ENCODE data around the gene COG1. TPM values are rescaled to one million over a fixed set of nuclear protein-coding genes. Genes with fewer than 3 reads are reported as not detected.

Gene COG1
- total and polyA plus RNA-seq, 4 donors = 6.9 to 16.5 (median 12.0) TPM

DNA sequence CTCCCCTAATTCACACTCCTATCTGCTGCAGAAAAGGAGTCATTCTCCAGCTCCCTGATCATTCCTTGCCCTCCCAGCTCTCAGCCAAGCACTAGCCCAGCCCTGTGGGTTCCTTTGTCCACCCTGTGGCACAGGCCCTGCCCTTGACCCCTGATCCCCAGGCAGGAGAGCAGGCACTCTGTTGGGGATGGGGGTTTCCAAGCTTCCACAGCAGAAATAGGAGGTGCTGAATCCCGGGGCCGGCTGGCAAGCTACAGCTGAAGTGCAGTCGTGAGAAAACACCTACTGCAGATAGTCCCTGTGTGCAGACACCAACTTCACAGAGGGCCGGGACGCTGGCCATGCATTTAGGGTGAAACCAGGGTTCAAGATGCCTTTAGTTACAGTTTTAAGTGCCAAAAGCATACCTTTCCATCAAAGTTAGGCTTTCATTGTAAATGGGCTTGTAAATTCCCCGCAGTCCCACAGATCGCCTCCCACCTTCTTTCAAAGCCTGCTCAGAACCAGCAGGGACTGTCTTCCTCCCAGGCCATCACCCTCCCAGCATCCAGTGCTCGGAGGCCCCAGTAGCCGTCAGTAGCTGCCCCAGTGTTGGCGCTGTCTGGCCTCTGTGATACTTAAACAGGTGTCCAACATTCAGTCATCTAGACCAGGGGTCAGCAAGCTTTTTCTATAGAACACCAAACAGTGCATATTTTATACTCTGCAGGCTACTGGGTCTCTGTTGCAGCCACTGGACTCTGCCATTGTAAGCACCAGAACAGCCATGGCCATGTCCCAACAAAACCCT lies 58.2 kb downstream of the COG1 start:
- Histone ChIP-seq H3K36me3 (ENCODE audit: control insufficient read depth in 4 of 4, insufficient read depth in 3 of 4, low read depth in 1 of 4, low read length in 3 of 4) (peaks cover 0 to 13% (median 5%) of the 10 kb centered on the region in 4 donors), H3K4me1 (ENCODE audit: control insufficient read depth in 4 of 4, insufficient read depth in 4 of 4, low read length in 3 of 4) (no peaks in the 10 kb centered on the region), H3K4me3 (ENCODE audit: low read depth in 1 of 3, low read length in 3 of 3) (no peak overlapping the region), H3K9ac (ENCODE audit: low read depth in 1 of 2, low read length in 2 of 2) (no peak overlapping the region), H3K27me3 (ENCODE audit: control insufficient read depth in 4 of 4, insufficient read depth in 4 of 4, low read length in 3 of 4) (no peaks in the 10 kb centered on the region), H3K27ac (ENCODE audit: low read depth in 1 of 2, low read length in 2 of 2) (no peak overlapping the region), H3K9me3 (ENCODE audit: control insufficient read depth in 4 of 4, low read length in 3 of 4) (no peaks in the 10 kb centered on the region)
- TF ChIP-seq NR2F2 (IDR thresholded peaks at IDR 0.05) = no peak
- TF ChIP-seq JUND (IDR thresholded peaks at IDR 0.05) = no peak
- TF ChIP-seq REST (IDR thresholded peaks at IDR 0.05) = no peak
- no peak for TF ChIP-seq FOXA2 (IDR thresholded peaks at IDR 0.05)
- TF ChIP-seq, protein P1, sequence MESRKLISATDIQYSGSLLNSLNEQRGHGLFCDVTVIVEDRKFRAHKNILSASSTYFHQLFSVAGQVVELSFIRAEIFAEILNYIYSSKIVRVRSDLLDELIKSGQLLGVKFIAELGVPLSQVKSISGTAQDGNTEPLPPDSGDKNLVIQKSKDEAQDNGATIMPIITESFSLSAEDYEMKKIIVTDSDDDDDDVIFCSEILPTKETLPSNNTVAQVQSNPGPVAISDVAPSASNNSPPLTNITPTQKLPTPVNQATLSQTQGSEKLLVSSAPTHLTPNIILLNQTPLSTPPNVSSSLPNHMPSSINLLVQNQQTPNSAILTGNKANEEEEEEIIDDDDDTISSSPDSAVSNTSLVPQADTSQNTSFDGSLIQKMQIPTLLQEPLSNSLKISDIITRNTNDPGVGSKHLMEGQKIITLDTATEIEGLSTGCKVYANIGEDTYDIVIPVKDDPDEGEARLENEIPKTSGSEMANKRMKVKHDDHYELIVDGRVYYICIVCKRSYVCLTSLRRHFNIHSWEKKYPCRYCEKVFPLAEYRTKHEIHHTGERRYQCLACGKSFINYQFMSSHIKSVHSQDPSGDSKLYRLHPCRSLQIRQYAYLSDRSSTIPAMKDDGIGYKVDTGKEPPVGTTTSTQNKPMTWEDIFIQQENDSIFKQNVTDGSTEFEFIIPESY (IDR thresholded peaks at IDR 0.05) = no peak
- TF ChIP-seq HNF4A (conservative IDR thresholded peaks at IDR 0.05) = no peak
- 74% methylated on average over 10 of the region's 10 CpGs for WGBS
- no peak for DNase-seq (ENCODE audit: low spot score)

DNA sequence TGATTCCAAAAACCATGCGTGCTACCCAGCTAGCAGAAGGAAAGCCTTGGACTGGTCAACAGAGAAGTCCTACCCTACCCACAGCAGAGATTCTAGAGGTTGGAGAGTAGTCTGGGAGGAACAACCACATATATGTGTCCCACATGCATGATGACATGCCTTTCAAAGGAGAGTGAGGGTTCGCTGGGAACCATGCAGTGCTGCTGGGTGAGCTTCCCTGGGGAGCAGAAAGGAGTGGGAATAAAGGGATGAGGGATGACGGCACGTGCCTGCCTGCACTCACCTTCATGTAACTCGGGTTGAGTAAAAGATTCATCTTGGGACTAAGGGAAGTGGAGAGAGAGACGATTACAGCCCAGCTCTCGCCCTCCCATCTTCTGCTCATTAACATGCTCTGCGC lies 59.0 kb downstream of the COG1 start:
- WGBS = 86% methylated on average over 8 of the region's 8 CpGs
- Histone ChIP-seq H3K4me3 (ENCODE audit: low read depth in 1 of 3, low read length in 3 of 3) (no peak overlapping the region), H3K9ac (ENCODE audit: low read depth in 1 of 2, low read length in 2 of 2) (no peak overlapping the region), H3K27me3 (ENCODE audit: control insufficient read depth in 4 of 4, insufficient read depth in 4 of 4, low read length in 3 of 4) (no peaks in the 10 kb centered on the region), H3K27ac (ENCODE audit: low read depth in 1 of 2, low read length in 2 of 2) (no peak overlapping the region), H3K36me3 (ENCODE audit: control insufficient read depth in 4 of 4, insufficient read depth in 3 of 4, low read depth in 1 of 4, low read length in 3 of 4) (peaks cover 0 to 13% (median 5%) of the 10 kb centered on the region in 4 donors), H3K9me3 (ENCODE audit: control insufficient read depth in 4 of 4, low read length in 3 of 4) (no peaks in the 10 kb centered on the region), H3K4me1 (ENCODE audit: control insufficient read depth in 4 of 4, insufficient read depth in 4 of 4, low read length in 3 of 4) (no peaks in the 10 kb centered on the region)
- DNase-seq (ENCODE audit: low spot score) = no peak
- TF ChIP-seq FOXA1 (IDR thresholded peaks at IDR 0.05) = no peak
- no peak for TF ChIP-seq EGR1 (IDR thresholded peaks at IDR 0.05; ENCODE audit: low read depth in 2 of 2)
- TF ChIP-seq JUND (IDR thresholded peaks at IDR 0.05) = no peak
- no peak for TF ChIP-seq NR2F2 (IDR thresholded peaks at IDR 0.05)
- TF ChIP-seq GABPA (IDR thresholded peaks at IDR 0.05 in 1 of 2, conservative IDR thresholded peaks at IDR 0.05 in 1 of 2) = no peak
- no peak for TF ChIP-seq ATF3 (IDR thresholded peaks at IDR 0.05)
- no peak for TF ChIP-seq YY1 (IDR thresholded peaks at IDR 0.05)
- TF ChIP-seq, protein P2, sequence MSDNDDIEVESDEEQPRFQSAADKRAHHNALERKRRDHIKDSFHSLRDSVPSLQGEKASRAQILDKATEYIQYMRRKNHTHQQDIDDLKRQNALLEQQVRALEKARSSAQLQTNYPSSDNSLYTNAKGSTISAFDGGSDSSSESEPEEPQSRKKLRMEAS (IDR thresholded peaks at IDR 0.05) = no peak
- TF ChIP-seq TAF1 (conservative IDR thresholded peaks at IDR 0.05) = no peak
- TF ChIP-seq SP1 (IDR thresholded peaks at IDR 0.05) = no peak
- TF ChIP-seq REST (IDR thresholded peaks at IDR 0.05) = no peak
- no peak for TF ChIP-seq RXRA (IDR thresholded peaks at IDR 0.05)
- no peak for TF ChIP-seq HNF4G (IDR thresholded peaks at IDR 0.05)
- TF ChIP-seq HNF4A (conservative IDR thresholded peaks at IDR 0.05) = no peak
- TF ChIP-seq RAD21 (IDR thresholded peaks at IDR 0.05) = no peak
- TF ChIP-seq, protein P3, sequence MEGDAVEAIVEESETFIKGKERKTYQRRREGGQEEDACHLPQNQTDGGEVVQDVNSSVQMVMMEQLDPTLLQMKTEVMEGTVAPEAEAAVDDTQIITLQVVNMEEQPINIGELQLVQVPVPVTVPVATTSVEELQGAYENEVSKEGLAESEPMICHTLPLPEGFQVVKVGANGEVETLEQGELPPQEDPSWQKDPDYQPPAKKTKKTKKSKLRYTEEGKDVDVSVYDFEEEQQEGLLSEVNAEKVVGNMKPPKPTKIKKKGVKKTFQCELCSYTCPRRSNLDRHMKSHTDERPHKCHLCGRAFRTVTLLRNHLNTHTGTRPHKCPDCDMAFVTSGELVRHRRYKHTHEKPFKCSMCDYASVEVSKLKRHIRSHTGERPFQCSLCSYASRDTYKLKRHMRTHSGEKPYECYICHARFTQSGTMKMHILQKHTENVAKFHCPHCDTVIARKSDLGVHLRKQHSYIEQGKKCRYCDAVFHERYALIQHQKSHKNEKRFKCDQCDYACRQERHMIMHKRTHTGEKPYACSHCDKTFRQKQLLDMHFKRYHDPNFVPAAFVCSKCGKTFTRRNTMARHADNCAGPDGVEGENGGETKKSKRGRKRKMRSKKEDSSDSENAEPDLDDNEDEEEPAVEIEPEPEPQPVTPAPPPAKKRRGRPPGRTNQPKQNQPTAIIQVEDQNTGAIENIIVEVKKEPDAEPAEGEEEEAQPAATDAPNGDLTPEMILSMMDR (IDR thresholded peaks at IDR 0.05; ENCODE audit: low read depth, low read length, missing input control) = no peak

Measured in liver (tissue), 9 donors.